IPS-NIHi7 (cell line): ENCODE results near the gene B4GALNT3.
"Not testable (repeated sequence)": the region's sequence is repeated elsewhere in the genome, so short reads cannot be mapped to it uniquely, and the experiment has no call there.

Experiments
- DNase-seq: peaks from one replicate; pipeline ENCODE4 v3.0.0; 2012; ENCODE audit warnings: mixed read lengths; ENCODE audit errors: extremely low spot score

B4GALNT3 gene

DNA sequence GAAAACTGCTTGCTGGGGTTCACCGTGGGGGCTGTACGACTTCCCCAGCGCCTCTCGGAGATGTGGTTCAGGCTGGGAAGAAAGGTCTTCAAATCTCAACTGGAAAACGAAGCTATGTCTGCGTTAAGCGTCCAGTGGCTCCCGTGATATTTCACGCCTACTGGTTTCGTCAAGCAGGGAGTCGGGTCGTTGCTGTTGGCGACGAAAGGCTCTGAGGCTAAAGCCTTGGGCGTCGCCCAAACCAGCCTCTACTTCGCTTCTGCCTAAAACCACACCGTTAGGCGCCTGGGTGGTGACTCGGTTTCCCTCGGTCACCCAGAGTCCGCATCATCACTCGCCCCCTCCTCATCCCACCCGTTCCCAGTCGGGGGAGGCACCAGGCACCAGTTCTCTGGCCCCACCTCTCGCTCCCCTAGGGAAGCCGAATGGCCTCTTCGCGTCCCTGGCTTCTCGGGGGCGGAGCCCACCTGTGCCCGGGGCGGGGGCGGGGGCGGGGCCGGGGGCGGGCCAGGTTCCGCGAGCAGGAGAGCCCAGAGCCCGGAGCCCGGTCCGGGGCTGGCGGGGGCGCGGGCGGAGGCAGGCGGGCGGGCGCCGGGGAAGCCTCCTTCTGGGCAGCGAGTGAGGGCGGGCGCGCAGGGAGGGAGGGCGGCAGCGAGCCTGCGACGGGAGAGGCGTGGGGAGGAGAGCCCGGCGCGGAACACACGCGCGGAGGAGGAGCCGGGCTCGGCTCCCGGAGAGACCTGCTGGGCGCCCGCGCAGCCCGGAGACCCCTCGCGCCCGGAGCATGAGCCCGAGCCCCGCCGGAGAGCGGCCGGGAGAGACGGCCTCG is at the start of gene B4GALNT3:
Gene B4GALNT3, plus strand, starts transcription at position 510 of the 829 bp plus-strand sequence. CDS start 438 bp downstream, outside the sequence.
- peak; percentile 93 for DNase-seq

DNA sequence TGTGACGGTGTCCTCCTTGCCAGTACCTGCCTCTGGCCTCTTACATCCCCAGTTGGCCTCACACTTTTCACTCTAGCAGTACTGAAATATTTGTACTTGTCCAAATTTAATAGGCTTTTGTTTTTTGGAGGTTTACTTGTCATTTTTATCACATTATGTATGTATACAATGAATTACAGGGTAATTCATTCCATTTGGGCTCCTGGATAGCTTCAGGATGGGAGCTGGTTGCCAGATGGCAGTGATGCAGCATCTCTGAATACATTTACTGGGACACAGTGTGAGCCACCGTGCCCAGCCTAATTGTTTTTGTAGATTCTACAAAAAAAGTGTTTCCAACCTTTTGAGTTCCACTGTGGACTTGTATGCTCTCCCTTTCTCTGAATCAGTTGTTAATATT is 44.9 kb upstream of the B4GALNT3 start:
- no peak for DNase-seq

DNA sequence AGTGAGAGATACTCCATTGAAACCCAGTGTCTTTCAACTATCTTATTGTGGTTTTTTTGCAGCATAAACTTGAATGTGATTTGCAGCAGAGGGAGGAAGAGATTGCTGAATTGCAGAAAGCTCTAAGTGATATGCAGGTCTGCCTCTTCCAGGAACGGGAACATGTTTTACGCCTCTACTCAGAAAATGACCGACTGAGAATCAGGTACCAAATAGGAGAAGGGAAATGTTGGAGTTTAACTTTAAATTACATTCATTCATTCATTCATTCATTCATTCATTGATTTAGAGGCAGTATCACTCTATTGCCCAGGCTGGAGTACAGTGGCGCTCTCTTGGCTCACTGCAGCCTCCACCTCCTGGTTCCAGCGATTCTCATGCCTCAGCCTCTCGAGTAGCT is 41.3 kb upstream of the B4GALNT3 start:
- DNase-seq = no peak

DNA sequence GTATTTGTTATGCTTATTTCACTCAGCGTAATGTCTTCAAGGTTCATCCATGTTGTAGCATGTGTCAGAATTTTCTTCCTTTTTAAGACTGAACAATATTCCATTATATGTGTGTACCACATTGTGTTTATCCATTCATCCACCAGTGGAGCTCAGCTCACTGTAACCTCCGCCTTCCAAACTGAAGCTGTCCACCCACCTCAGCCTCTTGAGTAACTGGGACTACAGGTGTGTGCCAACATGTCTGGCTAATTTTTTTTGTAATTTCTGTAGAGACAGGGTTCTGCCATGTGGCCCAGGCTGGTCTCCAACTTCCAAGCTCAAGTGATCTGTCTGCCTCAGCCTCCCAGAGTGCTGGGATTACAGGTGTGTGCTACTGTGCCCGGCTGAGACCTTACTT is 37.2 kb upstream of the B4GALNT3 start:
- no peak for DNase-seq

DNA sequence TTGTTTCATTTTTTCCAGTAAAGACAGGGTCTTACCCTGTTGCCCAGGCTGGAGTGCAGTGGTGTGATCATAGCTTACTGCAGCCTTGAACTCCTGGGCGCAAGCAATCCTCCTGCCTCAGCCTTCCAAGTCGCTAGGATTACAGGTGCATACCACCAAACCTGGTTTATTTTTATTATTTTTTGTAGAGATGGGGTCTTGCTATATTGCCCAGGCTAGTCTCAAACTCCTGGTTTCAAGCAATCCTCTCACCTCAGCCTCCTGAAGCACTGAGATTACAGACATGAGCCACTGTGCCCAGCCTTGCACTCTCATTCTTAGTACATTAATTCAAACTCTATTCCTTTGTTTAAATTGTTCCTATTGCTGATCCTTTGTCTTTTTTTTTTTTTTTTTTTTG is 24.0 kb upstream of the B4GALNT3 start:
- DNase-seq = not testable (repeated sequence)

DNA sequence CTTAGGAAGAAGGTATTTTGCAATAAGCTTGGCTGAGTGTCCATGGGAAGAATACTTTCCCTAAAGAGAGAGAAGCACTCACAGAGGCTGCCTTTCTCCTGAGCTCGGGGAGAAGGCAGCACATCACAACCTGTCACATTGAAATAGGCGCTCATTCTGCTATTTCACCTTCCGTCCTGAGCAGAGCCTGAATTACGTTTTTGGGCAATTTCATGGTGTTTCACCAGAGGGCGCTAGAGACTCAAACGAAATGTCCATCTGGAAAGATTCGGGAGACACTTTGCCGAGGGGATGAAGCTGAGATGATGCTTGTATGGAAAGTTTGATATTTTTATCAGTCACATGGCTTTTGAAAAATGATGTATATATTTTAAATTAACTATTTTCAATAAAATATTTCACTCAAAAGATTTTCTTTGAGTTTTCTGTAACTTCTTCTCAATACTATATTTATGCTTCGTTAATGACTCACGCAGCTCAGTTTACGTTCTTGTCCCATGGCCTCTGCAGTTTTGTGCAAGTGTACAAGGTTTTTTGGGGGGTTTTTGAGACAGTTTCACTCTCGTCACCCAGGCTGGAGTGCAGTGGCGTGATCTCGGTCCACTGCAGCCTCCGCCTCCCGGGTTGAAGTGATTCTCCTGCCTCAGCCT is 17.4 kb upstream of the B4GALNT3 start:
- DNase-seq = peak; percentile 75

DNA sequence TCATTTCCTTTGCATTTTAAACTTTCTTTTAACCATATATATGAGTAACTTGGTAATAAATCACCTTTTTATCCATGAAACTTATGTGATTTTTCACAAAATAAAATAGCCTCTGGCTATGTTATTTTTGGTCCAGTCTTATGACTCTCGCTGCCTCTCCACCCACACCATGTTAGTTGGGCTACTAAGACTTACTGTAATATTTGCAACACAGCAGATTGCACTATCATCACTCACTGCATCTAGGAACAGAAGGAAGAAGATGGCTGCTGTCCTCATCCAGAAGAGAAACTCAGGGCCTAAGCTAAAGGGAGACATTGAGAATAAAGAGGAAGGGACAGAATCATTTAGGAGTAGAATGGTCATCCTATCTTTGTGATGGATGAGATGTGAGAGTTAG is 12.6 kb upstream of the B4GALNT3 start:
- no peak for DNase-seq

DNA sequence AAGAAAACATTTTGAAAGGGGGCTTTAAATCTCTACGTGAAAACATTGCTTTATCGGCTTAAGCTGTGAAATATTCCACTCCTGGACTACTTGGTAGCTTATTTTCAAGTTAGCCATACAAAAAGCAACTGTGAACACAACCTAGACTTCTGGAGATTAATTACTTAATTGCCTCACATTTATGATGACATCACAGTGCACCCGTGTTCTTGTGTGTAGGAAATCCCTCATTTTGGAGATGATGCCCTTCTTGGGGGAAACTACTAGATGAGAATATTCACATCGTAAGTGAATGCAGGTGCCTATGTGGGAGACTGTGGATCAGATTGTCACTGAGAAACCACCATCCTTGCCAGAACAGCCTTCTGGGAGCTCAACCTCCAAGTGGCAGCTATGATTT is 10.5 kb upstream of the B4GALNT3 start:
- DNase-seq = no peak

DNA sequence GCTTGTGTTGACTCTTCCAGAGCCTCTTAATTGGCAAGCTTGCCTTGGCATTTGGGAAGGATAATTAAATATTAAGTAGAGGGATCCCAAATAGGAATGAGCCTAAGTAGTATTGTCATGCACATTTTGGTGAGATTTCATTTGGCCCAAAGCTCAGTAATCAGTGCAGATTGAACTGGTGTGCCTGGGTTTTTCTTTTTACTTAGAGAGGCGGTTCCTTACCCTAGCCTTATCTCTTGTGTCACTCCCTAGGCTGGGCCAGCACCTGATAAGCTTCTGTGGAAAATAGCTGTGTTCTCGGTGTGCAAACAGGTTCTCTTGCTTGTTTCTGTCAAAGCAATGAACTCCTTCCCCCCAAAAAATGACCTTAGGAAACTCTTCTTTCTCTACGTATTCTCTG is 9.3 kb upstream of the B4GALNT3 start:
- no peak for DNase-seq

DNA sequence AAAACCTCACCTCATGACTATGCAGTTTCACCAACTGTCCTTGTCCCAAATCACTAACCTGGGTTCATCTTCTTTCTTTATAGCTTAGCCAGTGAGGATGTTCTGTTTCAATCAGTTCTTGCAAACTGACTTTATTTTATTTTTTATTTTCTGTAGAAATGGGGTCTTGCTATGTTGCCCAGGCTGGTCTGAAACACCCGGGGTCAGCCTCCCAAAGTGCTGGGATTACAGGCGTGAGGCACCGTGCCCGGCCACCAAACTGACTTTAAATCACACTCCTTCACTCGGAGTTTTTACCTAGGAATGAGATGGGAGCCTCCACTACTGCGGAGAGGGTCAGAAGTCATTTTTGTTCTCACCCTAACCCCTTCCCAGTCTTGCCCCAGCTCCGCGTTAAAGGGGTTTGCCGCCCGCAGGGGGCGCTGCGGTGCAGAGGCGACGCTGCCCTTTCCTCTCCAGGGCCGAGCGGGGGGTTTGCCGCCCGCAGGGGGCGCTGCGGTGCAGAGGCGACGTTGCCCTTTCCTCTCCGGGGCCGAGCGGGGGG is 7.0 kb upstream of the B4GALNT3 start:
- no peak for DNase-seq

DNA sequence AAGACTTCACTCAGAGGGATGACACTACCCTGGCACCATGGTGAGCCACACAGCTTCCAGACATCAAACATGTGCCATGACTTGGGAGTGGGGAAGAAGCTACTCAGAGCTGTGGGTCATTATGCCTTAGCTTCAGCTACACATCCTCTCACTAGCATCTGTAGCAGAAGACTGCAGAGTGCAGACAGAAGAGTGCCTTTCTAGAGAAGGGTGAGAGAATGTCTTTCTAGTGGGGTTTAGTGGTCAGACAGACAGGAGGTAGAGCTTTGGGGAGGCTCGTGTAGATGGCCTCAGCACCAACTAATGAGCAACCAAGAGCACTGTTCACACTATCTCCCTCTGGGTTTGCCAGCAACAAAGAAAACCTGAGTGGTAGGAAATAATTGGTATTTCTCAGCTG is 4.9 kb upstream of the B4GALNT3 start:
- no peak for DNase-seq

DNA sequence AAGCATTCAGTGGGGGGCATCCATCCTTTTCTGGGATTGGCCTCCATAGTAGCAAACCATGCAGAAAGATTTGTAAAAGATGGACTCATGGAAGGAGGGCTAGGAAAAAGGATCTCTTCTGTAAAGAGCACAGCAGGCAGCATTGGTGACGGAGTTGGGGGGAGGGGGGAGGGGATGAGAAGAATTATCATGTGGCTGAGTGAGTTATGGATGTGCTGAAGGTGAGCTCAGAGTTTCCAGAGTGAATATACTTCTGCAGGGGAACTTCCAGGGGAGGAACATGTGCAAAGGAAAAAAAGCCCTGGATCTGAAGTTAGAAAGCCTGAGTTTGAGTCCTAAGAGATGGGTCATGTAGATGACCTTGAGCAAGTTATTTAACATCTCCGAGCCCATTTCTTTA is 3.9 kb upstream of the B4GALNT3 start:
- no peak for DNase-seq

DNA sequence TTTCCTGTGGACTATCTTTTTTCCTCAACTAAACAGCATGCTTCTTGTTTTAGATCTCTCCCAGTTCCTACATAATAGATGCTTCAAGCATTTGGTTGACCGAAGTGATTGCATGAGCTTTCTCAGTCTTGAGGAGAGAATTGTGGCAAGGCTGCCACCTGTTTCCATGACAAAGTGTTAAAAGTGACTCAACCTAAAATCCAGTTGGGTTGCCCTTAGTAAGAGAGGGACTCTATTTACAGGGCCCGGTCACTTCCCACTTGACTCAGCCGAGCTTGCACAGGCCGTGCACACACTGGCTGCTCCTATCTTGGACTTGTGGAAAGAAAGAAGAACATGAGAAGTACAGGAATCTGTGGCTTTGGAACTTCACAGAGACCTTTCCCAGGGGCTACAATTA is 2.1 kb upstream of the B4GALNT3 start:
- no peak for DNase-seq

DNA sequence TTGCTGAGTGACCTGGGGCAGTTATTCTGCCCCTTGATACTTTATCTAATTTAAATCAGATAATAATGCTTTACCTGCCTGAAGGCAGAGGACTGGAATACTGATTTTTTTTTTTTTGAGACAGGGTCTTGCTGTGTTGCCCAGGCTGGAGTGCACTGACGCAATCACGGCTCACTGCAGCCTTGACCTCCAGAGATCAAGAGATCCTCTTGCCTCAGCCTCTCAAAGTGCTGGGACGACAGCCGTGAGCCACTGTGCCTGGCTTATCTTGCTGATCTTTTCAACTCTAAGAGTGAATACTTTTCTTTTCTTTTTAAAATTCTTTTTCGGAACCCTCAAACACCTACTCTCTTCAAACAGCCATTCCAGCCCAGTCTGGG is 699 bp upstream of the B4GALNT3 start:
- no peak for DNase-seq

DNA sequence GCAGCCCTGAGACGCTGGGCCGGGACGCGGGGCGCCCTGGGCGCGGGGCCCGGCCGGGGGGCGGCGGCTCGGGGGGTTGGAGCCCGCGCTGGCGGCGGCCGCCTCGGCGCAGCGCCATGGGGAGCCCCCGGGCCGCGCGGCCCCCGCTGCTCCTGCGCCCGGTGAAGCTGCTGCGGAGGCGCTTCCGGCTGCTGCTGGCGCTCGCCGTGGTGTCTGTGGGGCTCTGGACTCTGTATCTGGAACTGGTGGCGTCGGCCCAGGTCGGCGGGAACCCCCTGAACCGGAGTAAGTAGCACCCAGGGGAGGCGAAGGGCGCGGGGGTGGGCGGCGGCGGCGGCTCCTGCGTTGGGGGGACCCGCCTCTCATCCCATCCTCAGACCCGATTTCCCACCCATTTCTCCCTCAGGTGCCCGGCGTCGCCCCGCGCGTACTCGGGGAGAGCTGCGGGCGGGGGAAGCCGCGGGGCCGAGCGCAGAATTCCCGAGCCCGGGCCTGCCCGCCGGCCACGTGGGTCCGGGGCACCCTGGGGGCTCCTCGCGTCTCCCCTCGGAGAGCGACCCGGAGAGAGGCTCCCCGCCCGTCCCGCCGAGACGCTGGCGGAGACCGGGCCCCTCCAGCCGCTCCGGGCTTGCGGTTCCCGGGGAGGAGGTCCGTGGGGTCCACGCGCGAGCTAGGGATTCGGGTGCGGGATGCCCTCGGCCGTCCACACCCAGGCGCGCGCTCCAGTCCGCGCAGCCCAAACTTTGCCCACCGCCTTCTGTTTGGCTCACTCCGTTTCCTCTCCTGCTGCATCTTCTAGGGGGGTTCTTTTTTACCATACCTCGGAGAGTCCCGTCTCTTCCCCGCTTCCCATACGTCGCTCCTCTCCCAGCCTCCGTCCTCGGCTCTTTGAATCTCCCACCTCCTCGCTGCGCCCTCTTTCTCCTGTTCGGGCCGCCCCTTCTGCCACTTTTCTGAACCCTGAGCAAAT is 807 bp downstream of the B4GALNT3 start:
- DNase-seq = peak; percentile 45

DNA sequence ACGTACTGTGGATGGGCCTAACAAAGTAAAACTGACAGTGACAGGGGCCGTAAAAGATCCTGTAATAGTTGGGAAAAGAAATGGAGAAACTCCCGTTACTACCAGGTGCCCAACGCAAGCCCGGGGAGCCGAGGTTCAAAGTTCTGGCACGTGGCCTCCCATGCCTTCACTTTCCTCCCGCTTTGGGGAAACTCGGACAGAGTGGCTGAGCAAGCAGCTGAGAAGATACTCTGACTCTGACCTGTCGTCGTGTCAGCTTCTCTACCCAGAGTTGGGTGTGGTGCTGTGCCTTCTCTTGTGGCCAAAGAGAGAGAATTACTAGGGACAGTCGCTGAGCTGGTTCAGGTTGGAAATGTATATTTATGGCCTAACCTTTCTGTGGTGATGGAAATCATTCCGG is 1.7 kb downstream of the B4GALNT3 start:
- DNase-seq = no peak

DNA sequence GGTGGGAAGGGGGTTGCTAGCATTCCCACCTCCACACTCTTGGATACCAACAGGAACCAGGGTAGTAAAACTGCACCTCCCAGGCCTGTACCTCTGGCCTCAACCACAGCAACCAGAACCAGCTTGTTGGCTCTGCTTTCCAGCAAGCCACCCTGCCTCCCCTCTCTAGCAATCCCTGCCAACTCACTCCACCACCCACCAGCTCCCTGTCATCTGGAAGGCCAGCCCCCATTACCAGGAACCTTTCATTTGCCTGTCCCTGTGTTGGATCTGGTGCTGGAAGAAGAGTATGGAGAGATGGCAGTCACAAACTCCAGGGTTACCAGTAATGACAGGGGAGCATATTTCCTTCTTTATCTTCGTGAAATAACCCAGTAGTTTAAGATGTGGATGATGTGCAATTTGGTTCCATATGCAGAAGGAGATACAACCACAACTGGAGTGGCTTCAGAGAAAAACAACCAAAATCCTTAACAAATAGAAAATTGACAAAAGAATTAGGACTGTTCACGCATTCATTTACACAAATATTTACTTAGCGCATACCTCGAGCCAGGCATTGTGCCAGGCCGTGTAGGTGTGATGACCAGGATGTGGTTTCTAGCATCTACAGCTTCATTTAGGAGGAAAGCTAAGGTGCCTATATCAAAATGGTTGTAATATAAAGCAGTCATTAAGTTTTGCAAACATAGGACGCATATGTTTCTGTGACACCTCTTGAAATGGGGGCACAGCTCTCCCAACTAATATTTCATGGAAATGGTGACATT is 3.4 kb downstream of the B4GALNT3 start:
- no peak for DNase-seq

DNA sequence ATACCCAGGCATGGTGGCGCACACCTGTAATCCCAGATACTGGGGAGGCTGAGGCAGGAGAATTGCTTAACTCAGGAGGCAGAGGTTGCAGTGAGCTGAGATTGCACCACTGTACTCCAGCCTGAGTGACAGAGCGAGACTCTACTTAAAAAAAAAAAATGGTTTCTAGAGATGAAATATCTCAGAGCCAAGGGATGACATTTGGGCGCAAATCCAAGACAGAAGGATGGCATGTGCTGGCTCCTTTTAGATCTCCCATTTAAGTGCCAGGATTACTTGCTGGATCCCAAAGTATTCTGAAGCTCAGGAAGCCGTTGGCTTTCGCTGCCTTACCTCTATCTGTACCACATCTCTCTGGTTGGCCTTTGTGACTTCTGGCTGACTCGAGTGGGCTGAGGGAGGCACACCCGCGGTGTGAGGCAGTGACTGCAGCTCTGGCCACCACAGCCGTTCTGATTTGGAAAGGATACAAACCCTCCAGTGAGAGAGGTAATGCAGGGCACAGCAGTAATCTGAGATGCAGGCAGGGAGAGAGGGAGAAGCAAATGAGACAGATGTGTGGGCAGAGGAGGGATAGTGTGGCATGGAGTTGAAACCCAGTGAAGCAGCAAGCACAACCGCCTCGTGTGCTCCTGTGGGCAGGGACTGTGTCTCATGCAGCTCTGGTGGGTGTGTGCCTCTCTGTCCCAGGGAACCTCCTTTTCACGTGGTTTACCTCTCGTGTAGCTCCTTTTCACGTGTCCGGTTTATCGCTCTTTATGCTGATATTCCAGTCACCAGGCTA is 4.9 kb downstream of the B4GALNT3 start:
- no peak for DNase-seq

DNA sequence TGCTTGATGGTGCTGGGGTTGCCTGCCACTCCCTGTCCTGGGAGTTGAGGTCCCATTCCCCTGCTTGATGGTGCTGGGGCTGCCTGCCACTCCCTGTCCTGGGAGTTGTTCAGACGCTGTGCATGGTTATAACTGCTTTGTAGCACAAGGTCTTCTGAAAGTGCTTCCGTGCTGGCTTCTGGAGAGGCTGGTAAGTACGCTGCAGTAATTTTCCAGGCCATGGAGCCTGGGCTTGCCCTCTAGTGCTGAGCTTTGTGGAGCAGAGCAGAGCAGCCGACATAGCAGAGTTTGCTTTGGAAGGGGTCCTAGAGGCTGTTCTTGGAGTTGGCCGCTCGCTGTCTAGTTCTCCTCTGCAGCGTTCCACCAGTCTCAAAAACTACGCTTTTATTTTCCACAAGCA is 6.3 kb downstream of the B4GALNT3 start:
- DNase-seq = no peak

DNA sequence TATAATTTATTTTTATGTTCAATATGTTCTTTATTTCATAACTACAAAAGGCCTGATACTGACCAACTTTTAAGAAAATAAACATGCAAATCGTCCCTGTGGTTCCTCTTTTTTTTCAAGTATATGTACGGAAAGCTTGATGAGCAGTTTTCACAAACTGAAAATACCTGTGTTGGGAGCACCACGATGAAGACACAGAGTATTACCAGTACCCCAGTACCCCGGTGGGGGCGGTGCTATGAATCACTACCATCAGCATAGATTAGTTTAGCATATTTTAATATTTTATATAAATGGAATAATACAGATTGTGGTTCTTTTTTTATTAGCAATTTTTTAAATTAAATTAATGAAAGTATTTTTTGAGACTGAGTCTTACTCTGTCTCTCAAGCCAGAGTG is 7.0 kb downstream of the B4GALNT3 start:
- no peak for DNase-seq
